ENCODE results near the gene BDKRB1. TPM values are rescaled to one million over a fixed set of nuclear protein-coding genes. Genes with fewer than 3 reads are reported as not detected.

The BDKRB1 gene
- 5.8 and 15.1 TPM in 2 replicates for total RNA-seq

DNA sequence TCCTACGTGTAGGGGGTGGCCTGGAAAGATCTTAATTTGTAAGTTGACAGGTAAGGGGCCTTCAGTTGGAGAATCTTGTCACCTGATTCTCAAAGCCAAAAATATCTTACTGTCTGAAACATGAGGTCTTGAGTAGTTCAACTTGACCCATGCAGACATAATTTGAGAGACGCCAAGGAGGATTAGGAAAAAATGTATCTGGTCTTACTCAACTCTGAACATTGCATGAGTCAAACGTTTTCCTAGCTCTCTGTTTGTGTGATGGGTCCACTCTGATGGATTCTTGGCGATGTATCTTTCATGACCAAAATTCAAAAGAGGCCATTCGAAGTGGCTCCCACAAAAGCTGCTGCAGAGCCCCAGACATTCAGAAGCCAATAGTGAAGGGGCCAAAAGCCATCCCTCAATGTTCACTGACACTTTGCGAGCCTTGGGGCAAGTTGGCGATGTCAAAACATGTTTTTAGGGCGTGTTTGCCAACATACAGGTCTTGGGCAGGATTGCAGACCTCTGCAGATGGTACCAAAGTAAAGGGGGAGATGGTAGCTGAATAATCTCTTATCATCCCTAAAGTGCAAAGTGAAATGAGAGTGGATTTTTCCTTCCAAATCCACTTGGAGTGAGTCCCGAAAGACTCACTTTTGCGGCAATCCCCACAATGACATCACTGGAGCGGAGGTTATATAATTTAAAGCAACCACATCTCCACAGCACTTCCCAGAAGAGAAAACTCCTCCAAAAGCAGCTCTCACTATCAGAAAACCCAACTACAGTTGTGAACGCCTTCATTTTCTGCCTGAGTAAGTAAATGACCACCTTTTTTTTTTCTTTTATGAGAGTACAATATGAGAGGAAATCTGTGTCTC lies at the start of gene BDKRB1:
TSS of gene BDKRB1 (plus strand) at position 710 of the 866 bp plus-strand sequence. CDS start 7,473 bp downstream, outside the sequence.
- peak within 1 kb of the TSS; percentile 59 for H3K4me3 ChIP-seq (ENCODE audit: low read depth, low read length)
- TF ChIP-seq, protein P1, sequence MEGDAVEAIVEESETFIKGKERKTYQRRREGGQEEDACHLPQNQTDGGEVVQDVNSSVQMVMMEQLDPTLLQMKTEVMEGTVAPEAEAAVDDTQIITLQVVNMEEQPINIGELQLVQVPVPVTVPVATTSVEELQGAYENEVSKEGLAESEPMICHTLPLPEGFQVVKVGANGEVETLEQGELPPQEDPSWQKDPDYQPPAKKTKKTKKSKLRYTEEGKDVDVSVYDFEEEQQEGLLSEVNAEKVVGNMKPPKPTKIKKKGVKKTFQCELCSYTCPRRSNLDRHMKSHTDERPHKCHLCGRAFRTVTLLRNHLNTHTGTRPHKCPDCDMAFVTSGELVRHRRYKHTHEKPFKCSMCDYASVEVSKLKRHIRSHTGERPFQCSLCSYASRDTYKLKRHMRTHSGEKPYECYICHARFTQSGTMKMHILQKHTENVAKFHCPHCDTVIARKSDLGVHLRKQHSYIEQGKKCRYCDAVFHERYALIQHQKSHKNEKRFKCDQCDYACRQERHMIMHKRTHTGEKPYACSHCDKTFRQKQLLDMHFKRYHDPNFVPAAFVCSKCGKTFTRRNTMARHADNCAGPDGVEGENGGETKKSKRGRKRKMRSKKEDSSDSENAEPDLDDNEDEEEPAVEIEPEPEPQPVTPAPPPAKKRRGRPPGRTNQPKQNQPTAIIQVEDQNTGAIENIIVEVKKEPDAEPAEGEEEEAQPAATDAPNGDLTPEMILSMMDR (IDR thresholded peaks at IDR 0.05; ENCODE audit: insufficient read depth, low read depth, low read length) = no peak
- peak; percentile 96 for DNase-seq (ENCODE audit: low read depth)

DNA sequence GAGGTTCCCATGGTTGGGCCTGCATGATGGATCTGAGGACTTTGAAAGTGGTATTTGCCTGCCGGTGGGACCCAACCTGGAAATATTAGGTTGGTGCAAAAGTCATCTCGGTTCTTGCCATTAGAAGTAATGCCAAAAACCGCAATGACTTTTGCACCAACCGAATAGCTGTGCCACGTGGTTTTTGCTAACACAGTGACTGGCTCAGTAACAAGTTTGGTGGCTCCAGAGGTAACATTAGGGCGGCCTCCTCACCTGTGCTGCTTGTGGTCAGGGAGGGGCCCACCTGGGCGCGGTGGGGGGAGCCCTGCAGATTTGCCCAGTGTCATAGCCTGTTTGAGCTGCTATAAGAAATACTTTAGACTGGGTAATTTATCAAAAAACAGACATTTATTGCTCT lies 49.5 kb upstream of the BDKRB1 start:
- peak overlapping the region; percentile 68 for H3K4me3 ChIP-seq (ENCODE audit: low read depth, low read length)
- DNase-seq (ENCODE audit: low read depth) = no peak
- TF ChIP-seq, protein P1 (IDR thresholded peaks at IDR 0.05; ENCODE audit: insufficient read depth, low read depth, low read length) = no peak

DNA sequence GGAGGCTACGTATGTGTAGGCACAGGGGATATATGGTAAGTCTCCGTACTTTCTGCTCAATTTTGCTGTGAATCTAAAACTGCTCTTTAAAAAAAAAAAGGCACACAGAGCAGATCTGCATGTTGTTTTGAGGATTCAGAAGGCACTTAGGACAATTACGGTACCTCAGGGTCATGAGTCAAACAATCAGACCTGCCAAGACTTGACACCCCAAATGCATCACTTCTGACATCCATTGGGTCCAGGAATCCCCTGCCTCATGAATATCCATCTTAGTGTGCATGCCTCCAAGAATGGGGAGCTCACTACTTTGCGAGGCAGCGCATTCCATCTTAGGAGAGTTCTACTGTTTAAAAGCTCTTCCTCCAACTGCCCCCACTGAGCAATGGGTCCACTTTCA lies 48.3 kb upstream of the BDKRB1 start:
- peak overlapping the region; percentile 8 for H3K4me3 ChIP-seq (ENCODE audit: low read depth, low read length)
- DNase-seq (ENCODE audit: low read depth) = no peak
- TF ChIP-seq, protein P1 (IDR thresholded peaks at IDR 0.05; ENCODE audit: insufficient read depth, low read depth, low read length) = no peak

DNA sequence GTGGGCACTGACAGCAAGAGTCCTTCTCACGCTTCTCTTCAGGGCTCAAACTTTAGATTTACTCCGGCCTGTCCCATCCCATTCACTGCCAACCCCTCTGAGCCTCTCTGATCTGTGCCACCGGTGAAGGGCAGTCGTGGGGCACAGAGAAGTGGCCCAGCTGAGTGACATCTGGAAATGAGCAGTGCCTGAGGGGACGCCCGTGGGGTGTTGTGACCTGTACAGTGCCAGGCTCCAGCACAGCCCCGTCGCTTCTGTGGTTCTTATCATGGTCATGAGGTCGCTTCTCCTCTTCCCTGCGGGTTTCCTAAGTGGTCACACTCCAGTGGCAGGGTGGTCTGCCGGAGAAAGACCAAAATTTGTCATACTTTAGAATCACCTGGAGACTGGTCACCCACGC lies 47.3 kb upstream of the BDKRB1 start:
- DNase-seq (ENCODE audit: low read depth) = no peak
- H3K4me3 ChIP-seq (ENCODE audit: low read depth, low read length) = no peak overlapping the region
- TF ChIP-seq, protein P1 (IDR thresholded peaks at IDR 0.05; ENCODE audit: insufficient read depth, low read depth, low read length) = no peak

DNA sequence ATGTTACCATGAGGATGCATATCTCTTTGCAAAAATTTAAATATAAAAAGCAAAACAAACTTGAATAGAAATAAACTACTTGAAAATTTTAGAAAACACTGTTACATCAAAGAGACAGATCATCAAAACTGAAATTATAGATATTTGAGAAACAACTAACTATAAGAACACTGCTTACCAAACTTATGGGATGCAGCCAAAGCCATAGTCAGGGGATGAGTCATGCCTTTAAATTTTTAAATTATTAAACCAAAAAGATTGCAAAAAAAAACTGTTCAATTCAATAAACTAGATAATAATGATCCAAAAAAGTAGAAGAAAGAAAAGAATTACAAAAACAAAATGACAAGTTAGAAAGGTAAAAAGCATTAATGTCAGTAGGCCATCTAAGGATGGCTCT lies 43.9 kb upstream of the BDKRB1 start:
- no peak for DNase-seq (ENCODE audit: low read depth)
- H3K4me3 ChIP-seq (ENCODE audit: low read depth, low read length) = no peak overlapping the region
- TF ChIP-seq, protein P1 (IDR thresholded peaks at IDR 0.05; ENCODE audit: insufficient read depth, low read depth, low read length) = no peak

DNA sequence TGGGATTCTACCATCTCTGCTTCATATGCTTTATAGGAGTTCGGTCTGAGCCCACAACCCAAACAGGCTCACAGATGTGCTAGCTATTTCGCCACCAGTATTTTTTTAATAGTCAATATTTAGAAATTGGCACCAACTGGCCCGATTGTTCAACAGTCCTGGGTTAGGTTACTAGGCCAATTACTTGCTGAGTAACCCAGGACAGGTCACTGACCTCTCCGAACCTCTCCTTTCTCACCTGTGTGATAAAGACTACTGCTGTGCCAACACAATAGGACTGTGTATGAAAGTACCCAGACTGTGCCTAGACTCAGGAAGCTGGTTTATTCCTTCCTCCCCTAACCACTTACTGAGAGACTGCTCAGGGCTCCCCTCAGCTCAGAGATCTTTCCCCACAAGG lies 43.1 kb upstream of the BDKRB1 start:
- TF ChIP-seq, protein P1 (IDR thresholded peaks at IDR 0.05; ENCODE audit: insufficient read depth, low read depth, low read length) = no peak
- no peak overlapping the region for H3K4me3 ChIP-seq (ENCODE audit: low read depth, low read length)
- no peak for DNase-seq (ENCODE audit: low read depth)
